Endothelial cell of umbilical vein (primary cell): Measurements from ENCODE around the gene C1orf159. TPM values are rescaled to one million over a fixed set of nuclear protein-coding genes. Genes with fewer than 3 reads are reported as not detected.

Source experiments
- BruUV-seq: library from RNA; stranded (reverse); fragments of 400-500 nt; replicated peaks from 2 replicates; lab custom pipeline; 2021; lab: Mats Ljungman, UMichigan
- CTCF ChIA-PET: fragments of 300-600, 350-600 bp; sonication (Branson Sonifier 250); formaldehyde crosslinking; loops from one replicate; lab custom pipeline; 2021; ENCODE audit warnings: antibody characterized with exemption, inconsistent platforms; lab: Charles Lee
- POLR2A ChIA-PET: fragments of 300-600, 350-600 bp; sonication (Branson Sonifier 250); formaldehyde crosslinking; loops from one replicate; lab custom pipeline; 2021; ENCODE audit warnings: antibody characterized with exemption, inconsistent platforms; lab: Charles Lee
- DNase-seq: peaks from one replicate; pipeline ENCODE4 v3.0.0-alpha.2; 2011; ENCODE audit warnings: low read depth, low spot score
- FAIRE-seq: peaks from 2 replicates; lab custom pipeline; 2011; peaks lifted over from hg19 to GRCh38; lab: Jason Lieb, UNC
- H2AFZ ChIP-seq: 2 replicates; pipeline ENCODE4 v1.6.0; 2012; ENCODE audit warnings: low read depth, low read length, control low read depth, inconsistent platforms
- H3K27ac ChIP-seq: 2 replicates; pipeline ENCODE4 v1.5.1; 2011; ENCODE audit warnings: low read depth, mild to moderate bottlenecking, control low read depth, low read length, moderate library complexity; ENCODE audit not compliant: insufficient read depth
- H3K27me3 ChIP-seq, 2 experiments: 2 replicates each; pipeline versions ENCODE4 v1.6.0 to v1.6.1; 2011; ENCODE audit warnings: low read length in 2 of 2, mixed read lengths in 1 of 2; ENCODE audit not compliant: control insufficient read depth in 2 of 2, insufficient read depth in 2 of 2
- H3K36me3 ChIP-seq, 2 experiments: 2 replicates in 1 of 2; 3 replicates in 1 of 2; pipeline ENCODE4 v1.5.1; 2011; ENCODE audit warnings: low read length in 2 of 2, mild to moderate bottlenecking in 1 of 2, moderate library complexity in 1 of 2; ENCODE audit not compliant: control insufficient read depth in 2 of 2, insufficient read depth in 2 of 2; ENCODE audit errors: extremely low read depth in 1 of 2
- H3K4me1 ChIP-seq: 3 replicates; pipeline ENCODE4 v1.5.1; 2011; ENCODE audit warnings: mild to moderate bottlenecking, low read length; ENCODE audit not compliant: control insufficient read depth, insufficient read depth; ENCODE audit errors: extremely low read depth
- H3K4me2 ChIP-seq: 2 replicates; pipeline ENCODE4 v1.6.1; 2011; ENCODE audit warnings: low read length, control low read depth, mixed read lengths; ENCODE audit not compliant: insufficient read depth
- H3K4me3 ChIP-seq, 3 experiments: fragments of 200-600 bp in 1 of 3; sonication (generic), shearing (Covaris generic) in 1 of 3; replicated peaks in 1 of 3; 2 replicates each; pipeline ENCODE4 v1.5.1; 2011 to 2016; ENCODE audit warnings: control low read depth in 3 of 3, low read length in 3 of 3, mild to moderate bottlenecking in 2 of 3, inconsistent platforms in 1 of 3, low read depth in 1 of 3, moderate library complexity in 1 of 3; ENCODE audit not compliant: insufficient read depth in 1 of 3
- H3K79me2 ChIP-seq: 2 replicates; pipeline ENCODE4 v1.6.0; 2012; ENCODE audit warnings: low read length, inconsistent platforms; ENCODE audit not compliant: control insufficient read depth, insufficient read depth
- H3K9ac ChIP-seq: replicated peaks from 2 replicates; pipeline ENCODE3; 2011; ENCODE audit warnings: low read length, control low read depth; ENCODE audit not compliant: insufficient read depth; ENCODE audit errors: extremely low read depth
- H3K9me1 ChIP-seq: replicated peaks from 3 replicates; pipeline ENCODE4 v1.6.0; 2011; ENCODE audit warnings: mild to moderate bottlenecking, low read length; ENCODE audit not compliant: control insufficient read depth, insufficient read depth; ENCODE audit errors: extremely low read depth
- H3K9me3 ChIP-seq: replicated peaks from 2 replicates; pipeline ENCODE4 v1.5.1; 2012; ENCODE audit warnings: low read length, inconsistent platforms; ENCODE audit not compliant: control insufficient read depth, insufficient read depth
- H4K20me1 ChIP-seq: replicated peaks from 2 replicates; pipeline ENCODE3; 2011; ENCODE audit warnings: mild to moderate bottlenecking, low read length; ENCODE audit not compliant: control insufficient read depth, insufficient read depth; ENCODE audit errors: extremely low read depth
- CTCF ChIP-seq, 2 donors: IDR thresholded peaks; 1 replicate in 1 of 2; 2 replicates in 1 of 2; pipeline ENCODE4 v1.5.1; 2011; ENCODE audit warnings: low read length in 2 of 2, mild to moderate bottlenecking in 2 of 2, moderate library complexity in 2 of 2, control low read depth in 1 of 2, inconsistent platforms in 1 of 2, low read depth in 1 of 2; ENCODE audit not compliant: insufficient read depth in 1 of 2; ENCODE audit errors: extremely low read depth in 1 of 2
- EZH2 ChIP-seq: IDR thresholded peaks from 2 replicates; pipeline ENCODE4 v1.6.1; 2012; ENCODE audit warnings: borderline replicate concordance, low read depth, mild to moderate bottlenecking, moderate library complexity, low read length, inconsistent platforms; ENCODE audit not compliant: severe bottlenecking
- FOS ChIP-seq: IDR thresholded peaks from 2 replicates; pipeline ENCODE4 v1.6.1; 2011; ENCODE audit warnings: mild to moderate bottlenecking, low read length, moderate library complexity, borderline replicate concordance; ENCODE audit not compliant: insufficient read depth
- GATA2 ChIP-seq: IDR thresholded peaks from 2 replicates; pipeline ENCODE4 v1.7.0; 2011; ENCODE audit warnings: low read depth, mild to moderate bottlenecking, moderate library complexity, mixed read lengths, low read length; ENCODE audit not compliant: insufficient read length, insufficient read depth
- JUN ChIP-seq: IDR thresholded peaks from 2 replicates; pipeline ENCODE4 v1.6.1; 2011; ENCODE audit warnings: borderline replicate concordance, low read depth; ENCODE audit not compliant: insufficient read length, insufficient read depth
- MAX ChIP-seq: IDR thresholded peaks from 2 replicates; pipeline ENCODE4 v1.6.1; 2011; ENCODE audit not compliant: insufficient read depth, insufficient read length
- MYC ChIP-seq: IDR thresholded peaks from one replicate; pipeline ENCODE4 v1.6.1; 2011; ENCODE audit warnings: mild to moderate bottlenecking, low read depth, low read length
- POLR2A ChIP-seq: IDR thresholded peaks from 2 replicates; pipeline ENCODE4 v1.6.1; 2012; ENCODE audit warnings: low read depth, mild to moderate bottlenecking, control low read depth, low read length
- POLR2AphosphoS5 ChIP-seq: IDR thresholded peaks from 2 replicates; pipeline ENCODE4 v1.6.1; 2012; ENCODE audit warnings: low read depth, mild to moderate bottlenecking, control low read depth, low read length, moderate library complexity; ENCODE audit not compliant: insufficient read depth
- dilution Hi-C: fragments of 300-500 bp; cut with MboI; formaldehyde crosslinking; loops from one replicate; pipeline ENCODE4 v1.15.0; 2019; ENCODE audit warnings: low sequenced_read_pairs; ENCODE audit not compliant: extremely low pct_ligation_motif_present
- intact Hi-C: fragments of 100-400 bp; cut with micrococcal nuclease; formaldehyde crosslinking; loops from one replicate; pipeline ENCODE4 v1.10.0; 2022
- polyA plus RNA-seq, 4 experiments: library from polyadenylated mRNA; depleted of rRNA in 3 of 4; stranded (reverse) in 3 of 4; unstranded in 1 of 4; fragments of >200 nt; gene quantifications; 2 replicates each; pipeline versions ENCODE4 v1.2.1 to v1.2.3, GENCODE V29; 2011 to 2012; ENCODE audit warnings: missing spikeins in 1 of 4
- total RNA-seq: library from RNA; stranded (reverse); gene quantifications from 2 replicates; pipeline ENCODE4 v1.2.3, GENCODE V29; 2021

The C1orf159 gene
- total and polyA plus RNA-seq, 2 donors (not counting 3 experiments of a cell fraction or from before 2014, with no cell fraction given), result 16.1 to 20.1 TPM

GRCh38 chr1:1149416-1149815 is 33.5 kb upstream of the C1orf159 start:
- dilution Hi-C loops, result no loop called here
- FAIRE-seq, result no peak
- POLR2A ChIA-PET, result no interaction called here

GRCh38 chr1:1148569-1148968 is 32.7 kb upstream of the C1orf159 start:
- dilution Hi-C loops, result no loop called here
- Histone ChIP-seq H3K27me3 (no peaks in the 10 kb centered on the region), H3K27ac (no peak overlapping the region), H3K79me2 (no peaks in the 10 kb centered on the region), H3K36me3 (no peaks in the 10 kb centered on the region), H3K9me3 (no peaks in the 10 kb centered on the region), H3K4me1 (no peaks in the 10 kb centered on the region), H4K20me1 (no peaks in the 10 kb centered on the region), H3K4me3 (no peak overlapping the region), H3K4me2 (no peak overlapping the region), H3K9me1 (no peaks in the 10 kb centered on the region), H2AFZ (no peak overlapping the region), H3K9ac (no peak overlapping the region)
- FAIRE-seq, result no peak
- ChIA-PET CTCF (interaction anchor here (1.0 to 1.1 kb wide), 3 partner anchors 18 to 143 kb away, joined by 3 to 5 read pairs (median 3); no protein-coding TSS in a partner anchor), POLR2A (no interaction called here)
- BruUV-seq, result no TSS peak
- intact Hi-C loops, result no loop called here
- DNase-seq, result no peak
- no peak for TF ChIP-seq CTCF (IDR thresholded peaks at IDR 0.05; ENCODE audit: extremely low read depth in 1 of 2, insufficient read depth in 1 of 2, low read depth in 1 of 2, low read length in 2 of 2)
- TF ChIP-seq POLR2A, result no peak
- no peak for TF ChIP-seq MAX
- TF ChIP-seq MYC, result no peak
- no peak for TF ChIP-seq POLR2AphosphoS5
- no peak for TF ChIP-seq JUN
- no peak for TF ChIP-seq GATA2
- no peak for TF ChIP-seq EZH2
- no peak for TF ChIP-seq FOS

More at GRCh38 chr1:1149416-1149815, 33.5 kb upstream of the C1orf159 start:
- no peaks in the 10 kb centered on the region for H3K36me3 ChIP-seq
- no TSS peak for BruUV-seq
- no peaks in the 10 kb centered on the region for H4K20me1 ChIP-seq
- TF ChIP-seq CTCF (IDR thresholded peaks at IDR 0.05; ENCODE audit: extremely low read depth in 1 of 2, insufficient read depth in 1 of 2, low read depth in 1 of 2, low read length in 2 of 2) (no peak), POLR2AphosphoS5 (no peak), POLR2A (no peak)
- H3K27ac ChIP-seq, result no peak overlapping the region
- H3K4me2 ChIP-seq, result no peak overlapping the region
- no peaks in the 10 kb centered on the region for H3K27me3 ChIP-seq
- no peak for DNase-seq
- no peak overlapping the region for H3K9ac ChIP-seq
- no peak overlapping the region for H2AFZ ChIP-seq
- CTCF ChIA-PET, result no interaction called here
- no peaks in the 10 kb centered on the region for H3K79me2 ChIP-seq
- no peaks in the 10 kb centered on the region for H3K9me3 ChIP-seq
- no peaks in the 10 kb centered on the region for H3K9me1 ChIP-seq
- H3K4me1 ChIP-seq, result no peaks in the 10 kb centered on the region
- intact Hi-C loops, result no loop called here
- H3K4me3 ChIP-seq, result no peak overlapping the region
